HEK293T (cell line): ENCODE data around the gene DNAAF5.

Experiments used
- BHLHE40 ChIP-seq: fragments of 450-650 bp; IDR thresholded peaks from 2 replicates; pipeline ENCODE4 v1.6.1; 2016; ENCODE audit warnings: mild to moderate bottlenecking, moderate library complexity, borderline replicate concordance
- ELF4 ChIP-seq: fragments of 450-650 bp; IDR thresholded peaks from 2 replicates; pipeline ENCODE4 v1.6.1; 2017; ENCODE audit warnings: antibody characterized with exemption
- FOXM1 ChIP-seq: fragments of 450-650 bp; IDR thresholded peaks from 2 replicates; pipeline ENCODE4 v1.6.1; 2017; ENCODE audit warnings: mild to moderate bottlenecking, borderline replicate concordance
- SP1 ChIP-seq: fragments of 450-650 bp; IDR thresholded peaks from 2 replicates; pipeline ENCODE4 v1.6.1; 2017
- SUZ12 ChIP-seq: fragments of 450-650 bp; IDR thresholded peaks from 2 replicates; pipeline ENCODE4 v1.6.1; 2016; ENCODE audit warnings: mild to moderate bottlenecking
- ZNF384 ChIP-seq: fragments of 450-650 bp; IDR thresholded peaks from 2 replicates; pipeline ENCODE4 v1.6.1; 2016
- TF ChIP-seq, protein P1 (sequence below): fragments of 450-650 bp; IDR thresholded peaks from 2 replicates; pipeline ENCODE4 v1.6.1; 2016

DNA sequence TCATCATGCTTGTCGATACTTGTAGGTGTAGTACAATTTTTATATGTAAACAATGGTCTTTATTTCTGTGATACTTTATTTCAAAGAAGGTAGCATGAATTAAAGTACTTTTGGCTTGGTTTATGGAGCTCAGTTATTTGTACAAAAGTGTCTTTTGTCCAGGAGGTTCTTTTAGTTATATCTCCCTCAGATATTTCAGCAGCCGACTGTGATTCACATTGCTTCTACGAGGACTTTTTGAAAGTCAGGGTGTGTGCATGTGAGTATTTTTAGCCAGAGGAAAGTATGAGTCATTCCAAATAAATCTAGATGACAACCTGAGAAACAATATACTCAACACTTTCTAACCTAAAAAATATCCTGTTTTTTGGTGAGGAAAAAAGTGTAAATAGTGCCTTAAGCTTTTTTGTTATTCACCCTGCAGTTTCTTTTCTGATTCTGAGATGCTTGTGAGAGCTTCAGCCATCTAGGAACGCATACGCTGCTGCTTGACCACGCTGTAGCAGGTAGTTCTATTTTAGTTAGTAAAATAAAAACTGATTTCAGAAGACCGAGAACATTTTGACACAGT lies 105.2 kb downstream of the DNAAF5 start:
- TF ChIP-seq FOXM1: no peak
- TF ChIP-seq, protein P1, sequence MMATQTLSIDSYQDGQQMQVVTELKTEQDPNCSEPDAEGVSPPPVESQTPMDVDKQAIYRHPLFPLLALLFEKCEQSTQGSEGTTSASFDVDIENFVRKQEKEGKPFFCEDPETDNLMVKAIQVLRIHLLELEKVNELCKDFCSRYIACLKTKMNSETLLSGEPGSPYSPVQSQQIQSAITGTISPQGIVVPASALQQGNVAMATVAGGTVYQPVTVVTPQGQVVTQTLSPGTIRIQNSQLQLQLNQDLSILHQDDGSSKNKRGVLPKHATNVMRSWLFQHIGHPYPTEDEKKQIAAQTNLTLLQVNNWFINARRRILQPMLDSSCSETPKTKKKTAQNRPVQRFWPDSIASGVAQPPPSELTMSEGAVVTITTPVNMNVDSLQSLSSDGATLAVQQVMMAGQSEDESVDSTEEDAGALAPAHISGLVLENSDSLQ: peak; percentile 66
- TF ChIP-seq BHLHE40: no peak
- TF ChIP-seq SP1: no peak
- no peak for TF ChIP-seq ELF4
- no peak for TF ChIP-seq SUZ12
- no peak for TF ChIP-seq ZNF384
